ENCODE data around the gene PIP5K1B. TPM values are rescaled to one million over a fixed set of nuclear protein-coding genes. Genes with fewer than 3 reads are reported as not detected.

The PIP5K1B gene
- total RNA-seq, 1 experiment from 2014 or later, result 2.5 TPM

- Histone ChIP-seq H2BK5ac (ENCODE audit: insufficient read length, low read length) (no peak overlapping the region), H3K27ac (ENCODE audit: insufficient read length, low read depth, low read length) (no peak overlapping the region), H4K91ac (ENCODE audit: insufficient read length, low read depth, low read length) (no peak overlapping the region), H2AFZ (ENCODE audit: low read length) (peak overlapping the region; percentile 98), H3K27me3 (ENCODE audit: insufficient read depth, low read length) (no peaks in the 10 kb centered on the region), H3T11ph (ENCODE audit: low read length) (no peak overlapping the region), H3K56ac (ENCODE audit: insufficient read length, low read depth, low read length) (no peak overlapping the region), H2BK15ac (ENCODE audit: low read depth, low read length) (no peak overlapping the region), H4K5ac (ENCODE audit: insufficient read length, low read depth, low read length) (no peak overlapping the region), H3K4me1 (ENCODE audit: insufficient read depth, low read length) (no peaks in the 10 kb centered on the region), H2AK5ac (ENCODE audit: insufficient read length, low read length) (no peak overlapping the region), H2BK120ac (ENCODE audit: low read depth, low read length, poor library complexity, severe bottlenecking) (no peak overlapping the region), H3K79me1 (ENCODE audit: insufficient read depth, low read depth, low read length, poor library complexity, severe bottlenecking) (no peaks in the 10 kb centered on the region), H3K23me2 (ENCODE audit: insufficient read length, low read depth, low read length, poor library complexity, severe bottlenecking) (no peaks in the 10 kb centered on the region), H3K9ac (ENCODE audit: extremely low read depth, insufficient read length, low read length) (no peak overlapping the region), H4K8ac (replicated peaks; ENCODE audit: insufficient read length, low read depth, low read length) (no peak overlapping the region), H2BK20ac (ENCODE audit: low read depth, low read length, poor library complexity, severe bottlenecking) (no peak overlapping the region), H3K4me2 (ENCODE audit: insufficient read depth, insufficient read length, low read length) (no peak overlapping the region), H3K9me3 (ENCODE audit: control insufficient read depth, low read depth, low read length) (no peaks in the 10 kb centered on the region), H3K18ac (ENCODE audit: insufficient read length, low read depth, low read length) (no peak overlapping the region), H2BK12ac (ENCODE audit: insufficient read length, low read depth, low read length) (no peak overlapping the region), H4K20me1 (ENCODE audit: control insufficient read depth, insufficient read depth, insufficient read length) (no peaks in the 10 kb centered on the region), H3K14ac (ENCODE audit: insufficient read depth, low read length) (no peak overlapping the region), H3K23ac (ENCODE audit: insufficient read length, low read depth, low read length) (no peak overlapping the region), H3K4ac (ENCODE audit: low read depth, low read length) (no peak overlapping the region), H3K79me2 (ENCODE audit: insufficient read depth, low read length) (no peaks in the 10 kb centered on the region)
- peaks cover 7 to 8% of the 10 kb centered on the region in 2 experiments for H3K4me1 Mint-ChIP-seq
- H3K4me3 Mint-ChIP-seq, result no peak overlapping the region
- peaks cover 30% of the 10 kb centered on the region for H3K27me3 Mint-ChIP-seq (ENCODE audit: low read depth)
- no peaks in the 10 kb centered on the region for H3K36me3 Mint-ChIP-seq (ENCODE audit: insufficient read depth in 1 of 3, low read depth in 3 of 3)
- no peaks in the 10 kb centered on the region for H3K9me3 Mint-ChIP-seq
- peak; percentile 69 for TF ChIP-seq CTCF (conservative IDR thresholded peaks at IDR 0.05)
- no CpG with 5 or more reads among the region's 5 CpGs for WGBS (ENCODE audit: extremely low coverage, insufficient read length, low lambda C conversion rate)
- peak; percentile 73 for DNase-seq
- H3K27ac Mint-ChIP-seq, result no peak overlapping the region
Measured at GRCh38 chr9:68678430-68678829, 26.6 kb upstream of the PIP5K1B start.
